ENCODE results near the gene SPOCK1. TPM values are rescaled to one million over a fixed set of nuclear protein-coding genes. Genes with fewer than 3 reads are reported as not detected.

SPOCK1 gene
- total RNA-seq, 4 donors from 2014 or later, result 8.6 to 34.8 (median 13.2) TPM

GRCh38 chr5:137504916-137505315, 5.8 kb upstream of the SPOCK1 start:
- intact Hi-C loops (cut with DNase I; ENCODE audit: low total_unique reads), result no loop called here
- no peak for DNase-seq
- no peak overlapping the region for H3K27ac ChIP-seq
- H3K4me1 ChIP-seq, result no peaks in the 10 kb centered on the region
- no peak for TF ChIP-seq EP300 (IDR thresholded peaks at IDR 0.05; ENCODE audit: low read depth)
- TF ChIP-seq POLR2AphosphoS5 (IDR thresholded peaks at IDR 0.05), result no peak
- no peak for TF ChIP-seq CTCF (IDR thresholded peaks at IDR 0.05)
- no peak for TF ChIP-seq POLR2A (IDR thresholded peaks at IDR 0.05)
- no peaks in the 10 kb centered on the region for H3K36me3 ChIP-seq
- in situ Hi-C loops (cut with MboI; ENCODE audit: low pct_ligation_motif_present in 1 of 4, low pct_unique_long_range_greater_than_20kb in 1 of 4, low sequenced_read_pairs in 3 of 4), result loop anchor here in 1 of 4 donors (10.0 kb wide), 1 partner anchor 180 kb away; no protein-coding TSS in a partner anchor
- H3K9me3 ChIP-seq, result no peaks in the 10 kb centered on the region
- H3K27me3 ChIP-seq, result no peaks in the 10 kb centered on the region
- H3K4me3 ChIP-seq, result no peak overlapping the region

DNA sequence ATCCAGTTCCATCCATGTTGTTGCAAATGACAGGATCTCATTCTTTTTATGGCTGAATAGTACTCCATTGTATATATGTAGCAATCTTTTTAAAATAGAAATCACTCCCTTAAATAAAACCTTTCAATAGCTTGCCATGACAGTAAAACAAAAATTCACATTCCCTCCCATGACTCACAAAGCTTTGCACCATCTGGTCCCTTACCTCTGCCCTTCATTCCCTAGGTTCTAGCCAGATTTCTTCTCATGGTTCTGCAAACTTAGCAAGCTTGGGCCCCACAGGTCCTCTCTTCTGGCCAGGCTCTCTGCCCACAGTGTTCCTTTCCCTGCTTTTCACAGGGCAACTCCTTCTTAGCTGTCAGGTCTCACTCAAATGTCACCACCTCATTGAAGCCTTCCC, 4.3 kb upstream of the SPOCK1 start:
- no peak overlapping the region for H3K27ac ChIP-seq
- TF ChIP-seq POLR2AphosphoS5 (IDR thresholded peaks at IDR 0.05) (no peak), CTCF (IDR thresholded peaks at IDR 0.05) (no peak), EP300 (IDR thresholded peaks at IDR 0.05; ENCODE audit: low read depth) (no peak), POLR2A (IDR thresholded peaks at IDR 0.05) (no peak)
- H3K27me3 ChIP-seq, result peaks cover 8% of the 10 kb centered on the region
- intact Hi-C loops (cut with DNase I; ENCODE audit: low total_unique reads) (no loop called here), in situ Hi-C loops (cut with MboI; ENCODE audit: low pct_ligation_motif_present in 1 of 4, low pct_unique_long_range_greater_than_20kb in 1 of 4, low sequenced_read_pairs in 3 of 4) (loop anchor here in 1 of 4 donors (10.0 kb wide), 1 partner anchor 179 kb away; no protein-coding TSS in a partner anchor)
- no peaks in the 10 kb centered on the region for H3K36me3 ChIP-seq
- DNase-seq, result no peak
- H3K4me3 ChIP-seq, result no peak overlapping the region
- H3K9me3 ChIP-seq, result no peaks in the 10 kb centered on the region
- H3K4me1 ChIP-seq, result peaks cover 0 to 6% (median 3%) of the 10 kb centered on the region in 4 donors

- in situ Hi-C loops (cut with MboI; ENCODE audit: low pct_ligation_motif_present in 1 of 4, low pct_unique_long_range_greater_than_20kb in 1 of 4, low sequenced_read_pairs in 3 of 4), result loop anchor here in 1 of 4 donors (10.0 kb wide), 1 partner anchor 178 kb away; no protein-coding TSS in a partner anchor
- Histone ChIP-seq H3K9me3 (no peaks in the 10 kb centered on the region), H3K36me3 (no peaks in the 10 kb centered on the region), H3K4me1 (peaks cover 0 to 6% (median 3%) of the 10 kb centered on the region in 4 donors), H3K27me3 (peaks cover 16% of the 10 kb centered on the region), H3K27ac (no peak overlapping the region), H3K4me3 (no peak overlapping the region)
- no peak for DNase-seq
- TF ChIP-seq POLR2A (IDR thresholded peaks at IDR 0.05), result no peak
- TF ChIP-seq EP300 (IDR thresholded peaks at IDR 0.05; ENCODE audit: low read depth), result no peak
- no peak for TF ChIP-seq CTCF (IDR thresholded peaks at IDR 0.05)
- no peak for TF ChIP-seq POLR2AphosphoS5 (IDR thresholded peaks at IDR 0.05)
- intact Hi-C loops (cut with DNase I; ENCODE audit: low total_unique reads), result no loop called here
- 74 to 84% methylated on average over 6 to 8 of the region's 8 CpGs for WGBS, 2 donors (ENCODE audit: low coverage in 1 of 2)
Measured at GRCh38 chr5:137502632-137503031, 3.5 kb upstream of the SPOCK1 start.

GRCh38 chr5:137501846-137502406, 2.8 kb upstream of the SPOCK1 start:
- DNase-seq, result no peak
- intact Hi-C loops (cut with DNase I; ENCODE audit: low total_unique reads) (no loop called here), in situ Hi-C loops (cut with MboI; ENCODE audit: low pct_ligation_motif_present in 1 of 4, low pct_unique_long_range_greater_than_20kb in 1 of 4, low sequenced_read_pairs in 3 of 4) (loop anchor here in 1 of 4 donors (10.0 kb wide), 1 partner anchor 177 kb away; no protein-coding TSS in a partner anchor)
- Histone ChIP-seq H3K36me3 (no peaks in the 10 kb centered on the region), H3K27me3 (peaks cover 23% of the 10 kb centered on the region), H3K9me3 (no peaks in the 10 kb centered on the region), H3K4me3 (no peak overlapping the region), H3K27ac (no peak overlapping the region), H3K4me1 (peaks cover 0 to 6% (median 3%) of the 10 kb centered on the region in 4 donors)
- 63% methylated on average over 3 of the region's 3 CpGs for WGBS, 2 donors (ENCODE audit: low coverage in 1 of 2)
- TF ChIP-seq POLR2A (IDR thresholded peaks at IDR 0.05), result no peak
- no peak for TF ChIP-seq POLR2AphosphoS5 (IDR thresholded peaks at IDR 0.05)
- TF ChIP-seq CTCF (IDR thresholded peaks at IDR 0.05), result no peak
- TF ChIP-seq EP300 (IDR thresholded peaks at IDR 0.05; ENCODE audit: low read depth), result no peak

All from transverse colon (tissue), 4 donors.